NCI-H2196 treated with DMSO at 0.1 percent for 48 hours (cell line): Measurements from ENCODE around the gene MARCKSL1.

Experiments
- DNase-seq: peaks from one replicate; lab custom pipeline; 2025; ENCODE audit not compliant: unreplicated experiment; lab: John Stamatoyannopoulos, UW

MARCKSL1 gene

DNA sequence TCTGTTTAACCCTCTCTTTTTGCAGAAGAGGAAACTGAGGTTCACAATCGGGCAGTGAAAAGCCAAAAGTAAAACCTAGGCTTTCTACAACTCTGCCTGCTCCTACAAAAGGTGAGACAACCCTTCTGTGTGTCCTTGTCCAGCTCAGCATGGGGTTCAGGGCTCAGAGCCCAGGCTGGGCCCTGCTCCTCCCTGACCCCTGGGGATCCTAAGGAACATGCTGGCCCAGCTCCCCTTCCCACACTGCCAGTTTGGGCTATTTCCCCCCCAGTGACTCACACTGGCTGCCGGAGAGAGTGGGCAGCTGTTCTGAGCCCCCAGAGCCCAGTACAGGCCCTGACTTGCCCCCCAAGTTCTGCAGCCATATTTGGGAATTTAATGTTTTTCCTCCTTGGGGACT lies 17.4 kb upstream of the MARCKSL1 start:
- no peak for DNase-seq

DNA sequence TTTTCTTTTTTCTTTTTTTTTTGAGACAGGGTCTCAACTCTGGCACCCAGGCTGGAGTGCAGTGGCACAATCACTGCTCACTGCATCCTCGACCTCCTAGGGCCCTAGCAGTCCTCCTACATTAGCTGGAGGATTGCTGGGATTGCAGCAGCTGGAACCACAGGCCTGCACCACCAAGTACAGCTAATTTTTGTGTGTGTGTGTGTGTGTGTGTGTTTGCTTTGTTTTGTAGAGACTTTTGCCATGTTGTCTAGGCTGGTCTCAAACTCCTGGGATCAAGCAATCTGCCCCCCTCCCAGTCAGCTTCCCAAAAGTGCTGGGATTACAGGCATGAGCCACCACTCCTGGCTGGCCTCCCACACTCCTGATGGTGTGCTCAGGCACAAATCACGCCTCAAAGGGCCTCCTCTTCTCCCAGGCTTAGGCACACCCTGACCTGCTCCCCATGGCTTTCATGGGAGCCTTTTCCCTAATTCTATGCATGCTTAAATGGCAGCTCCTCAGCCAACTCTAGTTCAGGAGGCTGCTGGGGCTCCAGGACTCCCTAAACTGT lies 16.9 kb upstream of the MARCKSL1 start:
- DNase-seq, result no peak

- DNase-seq, result no peak
These were observed 16.3 kb upstream of the MARCKSL1 start for GRCh38 chr1:32352239-32352745.

DNA sequence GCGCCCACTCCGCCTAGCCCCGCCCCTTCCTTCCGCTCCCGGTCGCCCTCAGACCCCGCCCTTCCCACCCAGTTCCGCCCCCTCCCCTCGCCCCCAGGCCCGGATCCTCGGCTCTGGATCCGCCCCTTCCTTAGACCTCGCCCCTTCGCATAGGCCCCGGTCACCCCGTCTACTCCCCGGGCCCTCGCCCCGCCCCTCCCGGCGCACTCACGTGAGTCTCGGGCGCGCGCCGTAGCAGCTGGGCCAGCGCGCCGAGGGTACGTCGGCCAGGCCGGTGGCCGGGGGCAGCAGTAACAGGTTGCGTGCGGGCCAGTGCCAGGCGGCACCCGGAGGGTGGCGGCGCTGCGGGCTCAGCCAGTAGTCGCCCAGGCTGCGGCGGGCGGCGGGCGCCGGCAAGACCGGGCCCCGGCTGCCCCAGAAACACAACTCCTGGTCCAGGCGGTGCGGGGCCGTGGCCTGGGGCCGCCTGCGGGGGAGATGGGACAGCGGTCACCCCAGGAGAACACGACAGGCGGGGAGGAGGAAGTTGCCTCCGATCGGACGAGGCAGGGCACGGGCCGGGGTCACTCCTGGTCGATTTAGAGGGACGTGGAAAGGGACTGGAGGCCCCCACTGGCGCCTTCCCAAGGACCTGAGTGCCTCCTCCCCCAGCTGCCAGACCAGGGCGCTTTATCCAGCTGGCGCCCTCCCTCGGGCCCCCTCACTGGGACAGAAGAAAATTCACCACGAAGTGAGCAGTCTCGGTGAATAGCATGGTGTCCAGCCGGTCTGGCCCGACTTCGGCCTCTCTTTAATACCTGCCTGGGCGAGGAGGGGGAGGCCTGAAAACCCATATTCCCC lies 15.6 kb upstream of the MARCKSL1 start:
- peak; percentile 92 for DNase-seq

DNA sequence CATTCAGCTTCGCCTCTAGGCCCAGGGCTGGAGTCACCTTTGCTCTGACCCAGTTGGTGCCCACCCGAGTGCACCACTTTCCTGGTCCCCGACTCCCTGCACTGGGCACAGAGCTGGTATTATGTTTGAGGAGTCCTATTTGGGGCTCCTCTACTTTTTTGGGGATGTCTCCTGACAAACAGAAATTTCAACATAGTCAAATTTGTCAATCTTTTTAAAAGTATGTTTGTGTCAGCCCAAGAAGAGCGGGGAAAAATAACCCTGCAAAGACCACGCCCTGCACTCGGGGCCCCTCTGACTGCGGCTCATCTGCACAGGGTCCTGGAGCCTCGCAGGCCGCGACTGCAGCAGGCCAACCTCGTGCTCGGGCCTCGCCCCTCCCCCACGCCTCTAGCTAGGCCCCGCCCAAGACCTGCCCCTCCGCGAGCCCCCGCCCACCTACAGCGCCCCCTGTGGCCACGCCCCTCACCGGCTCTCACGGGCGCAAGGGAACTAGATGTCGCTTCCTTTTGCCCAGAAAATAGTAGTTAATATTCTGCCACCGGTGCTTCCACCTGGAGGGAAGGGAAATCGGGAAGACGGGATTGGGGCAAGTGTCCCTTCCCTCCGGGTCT lies 14.9 kb upstream of the MARCKSL1 start:
- DNase-seq, result peak; percentile 90

DNA sequence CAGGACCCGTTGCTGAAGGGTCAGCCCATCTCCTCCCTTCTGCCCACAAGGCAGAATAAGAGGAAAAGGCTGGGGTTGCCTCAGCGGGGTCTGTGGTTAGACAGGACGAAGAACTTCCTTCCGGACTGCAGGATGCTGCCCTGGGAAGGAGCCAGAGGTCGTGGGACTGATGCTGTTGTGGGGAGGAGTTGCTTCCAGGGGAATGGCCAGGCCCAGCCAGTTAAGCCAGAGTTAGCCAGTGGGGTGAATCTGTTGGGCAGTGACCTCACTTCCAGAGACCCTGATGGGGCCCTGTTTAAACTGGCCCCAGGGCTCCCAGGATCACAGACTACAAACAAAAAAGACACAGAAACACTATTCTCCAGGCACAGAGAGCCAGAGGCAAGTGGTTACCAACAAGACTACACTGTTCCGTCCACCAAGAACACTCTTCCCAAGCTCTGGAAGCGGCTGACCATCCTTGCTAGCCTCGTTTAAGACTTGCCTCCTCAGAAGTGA lies 13.2 kb upstream of the MARCKSL1 start:
- no peak for DNase-seq

DNA sequence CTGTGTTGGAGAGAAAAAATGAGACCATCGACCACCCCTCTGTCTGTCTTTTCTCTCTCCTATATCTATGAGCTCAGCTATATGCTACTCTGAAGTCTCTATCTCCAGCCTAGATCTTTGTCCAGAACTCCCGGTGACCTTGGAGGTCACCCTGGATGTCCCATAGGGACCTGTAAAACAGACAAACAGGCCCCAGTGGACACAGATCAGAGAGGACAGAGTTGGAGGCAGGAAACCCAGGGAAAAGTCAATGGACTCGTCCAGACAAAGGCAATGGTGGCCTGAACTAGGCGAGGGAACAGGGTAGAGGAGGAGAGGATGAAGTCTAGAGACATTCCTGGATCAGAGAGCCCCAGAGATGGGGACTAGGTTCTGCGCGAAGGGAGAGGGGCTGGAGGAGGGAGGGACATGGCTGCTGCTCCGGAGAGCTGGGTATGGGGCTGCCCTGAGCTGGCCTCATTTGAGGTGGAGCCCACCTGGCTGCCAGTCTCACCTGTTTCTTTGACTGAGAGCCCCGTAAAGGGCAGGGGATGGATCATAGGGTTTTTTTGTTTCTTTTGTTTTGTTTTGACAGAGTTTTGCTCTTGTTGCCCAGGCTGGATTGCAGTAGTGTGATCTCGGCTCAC lies 10.6 kb upstream of the MARCKSL1 start:
- no peak for DNase-seq

DNA sequence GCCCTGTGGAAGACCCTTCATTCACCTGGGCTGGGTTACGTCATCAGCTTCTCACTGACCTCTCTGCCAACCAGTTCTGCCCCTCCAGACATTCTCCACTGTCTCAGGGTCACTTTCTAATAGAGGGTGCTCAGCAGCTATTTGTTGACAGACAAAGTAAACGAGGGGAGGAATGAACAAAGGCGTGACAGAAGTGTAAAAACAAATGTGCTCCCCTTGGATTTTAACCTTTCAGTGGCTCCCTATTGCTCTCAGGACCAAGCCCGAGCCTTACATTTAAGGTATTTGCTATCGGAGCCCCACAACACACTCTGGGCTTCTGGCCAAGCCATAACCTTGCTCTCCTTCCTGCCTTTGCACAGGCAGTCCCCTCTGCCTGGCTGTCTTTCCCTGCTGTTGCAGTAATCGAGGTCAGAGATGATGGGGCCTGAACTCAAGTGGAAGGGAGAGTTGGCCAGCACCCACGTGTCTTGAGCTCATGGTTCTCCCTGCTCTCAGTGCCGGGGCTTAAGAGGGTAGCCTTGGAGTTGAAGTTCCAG lies 9.3 kb upstream of the MARCKSL1 start:
- peak; percentile 27 for DNase-seq

GRCh38 chr1:32342704-32343103 lies 6.7 kb upstream of the MARCKSL1 start:
- no peak for DNase-seq

DNA sequence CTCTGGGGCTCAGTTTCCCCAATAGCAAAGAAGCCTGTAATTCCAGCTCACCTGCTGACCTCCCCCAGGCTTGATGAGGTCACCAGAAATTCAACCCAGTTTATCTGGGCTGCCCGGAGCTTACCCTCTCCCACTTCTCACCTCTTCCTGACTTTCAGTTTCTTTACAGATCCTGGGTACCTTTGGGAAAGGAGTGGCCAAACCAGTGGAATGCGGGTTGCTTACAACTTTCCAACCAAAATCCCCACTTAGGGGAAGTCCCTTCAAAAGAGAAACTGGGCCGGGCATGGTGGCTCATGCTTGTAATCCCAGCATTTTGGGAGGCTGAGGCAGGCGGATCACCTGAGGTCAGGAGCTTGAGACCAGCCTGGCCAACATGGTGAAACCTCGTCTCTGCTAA lies 5.9 kb upstream of the MARCKSL1 start:
- no peak for DNase-seq

DNA sequence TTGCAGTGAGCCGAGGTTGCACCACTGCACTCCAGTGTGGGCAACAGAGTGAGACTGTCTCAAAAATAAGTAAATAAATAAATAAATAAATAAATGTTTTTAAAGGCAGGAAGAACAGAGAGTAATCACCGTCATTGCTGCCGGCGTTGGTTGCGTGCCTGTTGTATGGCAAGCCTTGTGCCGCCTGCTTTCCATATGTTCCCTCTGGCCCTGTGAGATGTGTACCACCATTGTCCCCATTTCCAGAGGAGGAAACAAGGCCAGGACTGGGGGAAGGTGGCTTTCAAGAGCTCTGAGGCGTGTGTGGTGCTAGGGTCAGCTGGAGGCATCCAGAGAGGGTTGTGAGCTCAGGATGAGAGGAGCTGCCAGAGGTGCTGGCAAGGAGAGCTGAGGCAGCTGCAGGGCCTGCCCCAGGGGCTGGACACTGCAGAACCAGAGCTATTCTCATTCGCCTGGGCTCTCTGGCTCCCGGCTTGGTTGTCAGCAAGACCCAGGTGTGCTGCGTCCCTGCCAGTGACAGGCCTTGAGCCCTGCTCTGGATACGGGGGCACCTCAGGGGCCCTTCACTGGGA lies 5.2 kb upstream of the MARCKSL1 start:
- DNase-seq, result no peak

GRCh38 chr1:32339363-32339978 lies 3.4 kb upstream of the MARCKSL1 start:
- DNase-seq, result no peak

GRCh38 chr1:32338637-32339145 lies 2.7 kb upstream of the MARCKSL1 start:
- DNase-seq, result no peak

GRCh38 chr1:32337855-32338636 lies 2.0 kb upstream of the MARCKSL1 start:
- DNase-seq, result peak; percentile 30

DNA sequence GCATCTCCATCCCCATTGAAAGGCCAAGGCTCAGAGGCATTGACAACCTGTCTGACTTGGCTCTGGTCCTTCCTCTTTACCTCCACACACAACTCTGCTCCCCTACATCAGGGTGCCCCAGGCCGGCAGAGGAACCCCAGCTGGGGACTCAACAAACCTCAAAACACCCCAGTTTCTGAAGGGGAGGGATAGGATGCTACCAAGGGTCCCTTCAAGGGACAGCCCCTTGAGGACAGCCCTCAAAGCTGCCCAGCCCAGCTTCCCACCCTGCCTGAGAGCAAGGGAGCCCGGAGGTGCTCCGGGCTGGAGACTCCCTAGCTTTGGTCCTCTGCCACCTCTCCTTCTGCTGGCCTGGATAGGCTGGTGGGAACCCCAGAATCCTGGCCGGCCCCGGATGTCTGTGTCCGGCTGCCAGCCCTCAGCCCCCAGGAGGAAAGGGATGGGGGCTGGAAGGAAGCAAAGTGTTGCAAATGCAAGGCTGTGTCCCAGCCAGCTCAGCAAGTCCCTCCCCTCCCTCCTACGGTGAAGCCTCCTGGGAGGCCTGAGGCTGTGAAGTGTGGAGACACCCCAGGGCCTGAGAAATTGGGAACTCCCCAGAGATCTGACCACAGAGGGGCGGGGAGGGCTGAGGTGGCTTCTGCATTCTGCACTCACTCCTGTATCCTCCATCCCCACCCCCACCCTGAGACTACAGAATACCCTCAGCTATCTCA lies 1.1 kb upstream of the MARCKSL1 start:
- DNase-seq, result no peak

DNA sequence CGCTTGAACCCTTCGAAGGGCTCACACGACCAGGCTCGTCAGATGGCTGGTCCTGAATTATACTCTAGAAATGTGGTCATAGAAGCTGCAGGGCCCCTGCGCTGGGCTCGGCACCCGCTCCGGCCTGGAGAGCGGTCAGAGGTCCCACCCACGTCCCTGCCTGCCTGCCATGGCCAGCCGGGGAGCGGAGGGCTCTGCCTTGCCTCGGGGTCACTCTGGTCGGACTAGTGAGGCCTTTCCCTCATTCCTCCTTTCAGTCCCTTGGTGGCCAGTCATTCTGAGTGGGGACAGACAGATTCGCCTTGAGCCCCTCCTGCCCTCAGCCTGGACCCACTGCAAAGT lies 529 bp upstream of the MARCKSL1 start:
- no peak for DNase-seq

GRCh38 chr1:32335535-32335789 lies 571 bp downstream of the MARCKSL1 start:
- no peak for DNase-seq

GRCh38 chr1:32334864-32335534 lies 1.0 kb downstream of the MARCKSL1 start:
- peak; percentile 18 for DNase-seq
